IPS-11a (cell line): ENCODE data around the gene WDR6.

Experiments used
- H3K4me3 ChIP-seq: one replicate; pipeline ENCODE4 v1.5.1; 2013; ENCODE audit warnings: low read depth, low read length, control low read depth

The WDR6 gene

GRCh38 chr3:49015072-49015471 lies 7.9 kb downstream of the WDR6 start:
- H3K4me3 ChIP-seq = no peak overlapping the region

GRCh38 chr3:49015765-49016164 lies 8.6 kb downstream of the WDR6 start:
- no peak overlapping the region for H3K4me3 ChIP-seq

- H3K4me3 ChIP-seq = no peak overlapping the region
These were observed 9.4 kb downstream of the WDR6 start for GRCh38 chr3:49016414-49017228.

GRCh38 chr3:49017229-49017970 lies 10.2 kb downstream of the WDR6 start:
- H3K4me3 ChIP-seq = peak overlapping the region; percentile 82

GRCh38 chr3:49017971-49018706 lies 10.9 kb downstream of the WDR6 start, which contains the start of gene DALRD3:
TSS of gene DALRD3 (minus strand) at chr3:49018580. CDS start at chr3:49018564, 16 bp downstream.
- peak within 1 kb of the TSS; percentile 82 for H3K4me3 ChIP-seq

GRCh38 chr3:49018707-49019006 lies 11.5 kb downstream of the WDR6 start:
- H3K4me3 ChIP-seq = peak overlapping the region; percentile 82

GRCh38 chr3:49019941-49020329 lies 12.7 kb downstream of the WDR6 start:
- H3K4me3 ChIP-seq = peak overlapping the region; percentile 98

- peak overlapping the region; percentile 98 for H3K4me3 ChIP-seq
These were observed 13.4 kb downstream of the WDR6 start for GRCh38 chr3:49020330-49021212.

- H3K4me3 ChIP-seq = peak overlapping the region; percentile 98
These were observed 14.1 kb downstream of the WDR6 start for GRCh38 chr3:49021213-49021812.

- peak within 1 kb of the TSS; percentile 98 for H3K4me3 ChIP-seq
These were observed 14.9 kb downstream of the WDR6 start, which contains the start of gene NDUFAF3 for GRCh38 chr3:49021813-49022687. TSS of gene NDUFAF3 (plus strand) at chr3:49022121. CDS start at chr3:49022145, 24 bp downstream.

GRCh38 chr3:49022688-49023171 lies 15.5 kb downstream of the WDR6 start:
- H3K4me3 ChIP-seq = peak overlapping the region; percentile 98

GRCh38 chr3:49023775-49024174 lies 16.6 kb downstream of the WDR6 start:
- H3K4me3 ChIP-seq = no peak overlapping the region

GRCh38 chr3:49024449-49024848 lies 17.3 kb downstream of the WDR6 start:
- H3K4me3 ChIP-seq = no peak overlapping the region

GRCh38 chr3:49025005-49025792 lies 18.0 kb downstream of the WDR6 start:
- H3K4me3 ChIP-seq = no peak overlapping the region

GRCh38 chr3:49025793-49026520 lies 18.8 kb downstream of the WDR6 start:
- no peak overlapping the region for H3K4me3 ChIP-seq

- H3K4me3 ChIP-seq = no peak overlapping the region
These were observed 19.3 kb downstream of the WDR6 start for GRCh38 chr3:49026536-49026935.

- no peak overlapping the region for H3K4me3 ChIP-seq
These were observed 20.4 kb downstream of the WDR6 start for GRCh38 chr3:49027634-49028033.

- peak overlapping the region; percentile 45 for H3K4me3 ChIP-seq
These were observed 21.1 kb downstream of the WDR6 start for GRCh38 chr3:49028298-49028672.
